Activated CD4-positive, alpha-beta T cell treated with anti-CD3 and anti-CD28 coated beads for 48 hours (primary cell): Measurements from ENCODE around the gene OXSR1.
"Not testable (repeated sequence)": the region's sequence is repeated elsewhere in the genome, so short reads cannot be mapped to it uniquely, and the experiment has no call there.

Experiments used
- DNase-seq: peaks from one replicate; pipeline ENCODE4 v3.0.0-alpha.2; 2020

The OXSR1 gene

GRCh38 chr3:38169027-38169317 is 3.6 kb downstream of the OXSR1 start:
- no peak for DNase-seq

GRCh38 chr3:38170722-38171121 is 5.4 kb downstream of the OXSR1 start:
- DNase-seq: no peak

- no peak for DNase-seq
These were observed 6.3 kb downstream of the OXSR1 start for GRCh38 chr3:38171622-38172021.

- DNase-seq: no peak
These were observed 8.6 kb downstream of the OXSR1 start for GRCh38 chr3:38173834-38174418.

- no peak for DNase-seq
These were observed 11.8 kb downstream of the OXSR1 start for GRCh38 chr3:38177181-38177580.

- DNase-seq: no peak
These were observed 21.4 kb downstream of the OXSR1 start for GRCh38 chr3:38186781-38187180.

- DNase-seq: no peak
These were observed 25.1 kb downstream of the OXSR1 start for GRCh38 chr3:38190481-38190881.

- not testable (repeated sequence) for DNase-seq
These were observed 37.6 kb downstream of the OXSR1 start for GRCh38 chr3:38202931-38203330.

GRCh38 chr3:38203690-38204089 is 38.4 kb downstream of the OXSR1 start:
- no peak for DNase-seq

GRCh38 chr3:38204599-38205471 is 39.5 kb downstream of the OXSR1 start:
- no peak for DNase-seq

- peak; percentile 53 for DNase-seq
These were observed 40.1 kb downstream of the OXSR1 start for GRCh38 chr3:38205472-38205805.

- no peak for DNase-seq
These were observed 42.1 kb downstream of the OXSR1 start for GRCh38 chr3:38207254-38208003.

GRCh38 chr3:38210141-38210757 is 44.9 kb downstream of the OXSR1 start:
- no peak for DNase-seq

GRCh38 chr3:38212141-38212540 is 46.8 kb downstream of the OXSR1 start:
- no peak for DNase-seq

GRCh38 chr3:38214560-38214959 is 49.2 kb downstream of the OXSR1 start:
- DNase-seq: no peak

- no peak for DNase-seq
These were observed 54.4 kb downstream of the OXSR1 start for GRCh38 chr3:38219609-38220197.

- DNase-seq: no peak
These were observed 55.7 kb downstream of the OXSR1 start for GRCh38 chr3:38221005-38221404.

GRCh38 chr3:38222032-38222634 is 56.8 kb downstream of the OXSR1 start:
- no peak for DNase-seq

GRCh38 chr3:38224357-38224756 is 59.0 kb downstream of the OXSR1 start:
- DNase-seq: no peak

GRCh38 chr3:38226273-38226672 is 60.9 kb downstream of the OXSR1 start:
- no peak for DNase-seq

- DNase-seq: no peak
These were observed 62.7 kb downstream of the OXSR1 start for GRCh38 chr3:38227989-38228388.

GRCh38 chr3:38229036-38229435 is 63.7 kb downstream of the OXSR1 start:
- DNase-seq: no peak

- DNase-seq: no peak
These were observed 67.4 kb downstream of the OXSR1 start for GRCh38 chr3:38232701-38233100.
